ENCODE data around the gene TAF1D. TPM values are rescaled to one million over a fixed set of nuclear protein-coding genes. Genes with fewer than 3 reads are reported as not detected.

TAF1D gene
- total and polyA plus RNA-seq, 7 donors: 53.7 to 151 (median 84.7) TPM

DNA sequence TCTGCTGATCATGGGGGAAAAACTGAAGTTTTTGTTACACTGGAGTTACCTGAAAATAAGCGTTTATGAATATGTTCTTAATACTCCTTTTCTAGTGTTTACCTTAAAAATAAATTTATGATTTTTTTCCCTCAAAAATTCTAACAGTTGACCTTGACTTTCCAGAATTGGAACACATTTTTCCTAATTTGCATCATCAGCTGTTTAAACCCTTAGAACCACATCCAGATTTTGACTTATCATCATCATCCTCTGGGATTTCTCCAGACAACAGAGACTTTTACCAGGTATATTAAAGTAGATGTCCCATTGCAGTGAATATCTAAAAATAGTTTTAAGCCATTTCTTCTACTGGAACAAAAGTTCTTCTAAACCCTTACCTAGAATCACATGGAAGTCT is 17.2 kb downstream of the TAF1D start:
- H3K4me3 ChIP-seq: no peak overlapping the region
- H3K27ac ChIP-seq: no peak overlapping the region
- TF ChIP-seq, protein P1, sequence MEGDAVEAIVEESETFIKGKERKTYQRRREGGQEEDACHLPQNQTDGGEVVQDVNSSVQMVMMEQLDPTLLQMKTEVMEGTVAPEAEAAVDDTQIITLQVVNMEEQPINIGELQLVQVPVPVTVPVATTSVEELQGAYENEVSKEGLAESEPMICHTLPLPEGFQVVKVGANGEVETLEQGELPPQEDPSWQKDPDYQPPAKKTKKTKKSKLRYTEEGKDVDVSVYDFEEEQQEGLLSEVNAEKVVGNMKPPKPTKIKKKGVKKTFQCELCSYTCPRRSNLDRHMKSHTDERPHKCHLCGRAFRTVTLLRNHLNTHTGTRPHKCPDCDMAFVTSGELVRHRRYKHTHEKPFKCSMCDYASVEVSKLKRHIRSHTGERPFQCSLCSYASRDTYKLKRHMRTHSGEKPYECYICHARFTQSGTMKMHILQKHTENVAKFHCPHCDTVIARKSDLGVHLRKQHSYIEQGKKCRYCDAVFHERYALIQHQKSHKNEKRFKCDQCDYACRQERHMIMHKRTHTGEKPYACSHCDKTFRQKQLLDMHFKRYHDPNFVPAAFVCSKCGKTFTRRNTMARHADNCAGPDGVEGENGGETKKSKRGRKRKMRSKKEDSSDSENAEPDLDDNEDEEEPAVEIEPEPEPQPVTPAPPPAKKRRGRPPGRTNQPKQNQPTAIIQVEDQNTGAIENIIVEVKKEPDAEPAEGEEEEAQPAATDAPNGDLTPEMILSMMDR (IDR thresholded peaks at IDR 0.05): no peak
- peaks cover 4 to 78% of the 10 kb centered on the region in 2 donors for H3K36me3 ChIP-seq (ENCODE audit: insufficient read depth in 1 of 2, low read depth in 1 of 2)
- no peaks in the 10 kb centered on the region for H3K4me1 ChIP-seq
- intact Hi-C loops (cut with DNase I): no loop called here
- WGBS, 3 donors: 93 to 97% (median 97%) methylated on average over 1 of the region's 1 CpG
- H3K9me3 ChIP-seq: no peaks in the 10 kb centered on the region
- DNase-seq (no peak), ATAC-seq (no peak)
- H3K27me3 ChIP-seq (ENCODE audit: insufficient read depth in 3 of 3, low read length in 2 of 3): no peaks in the 10 kb centered on the region

DNA sequence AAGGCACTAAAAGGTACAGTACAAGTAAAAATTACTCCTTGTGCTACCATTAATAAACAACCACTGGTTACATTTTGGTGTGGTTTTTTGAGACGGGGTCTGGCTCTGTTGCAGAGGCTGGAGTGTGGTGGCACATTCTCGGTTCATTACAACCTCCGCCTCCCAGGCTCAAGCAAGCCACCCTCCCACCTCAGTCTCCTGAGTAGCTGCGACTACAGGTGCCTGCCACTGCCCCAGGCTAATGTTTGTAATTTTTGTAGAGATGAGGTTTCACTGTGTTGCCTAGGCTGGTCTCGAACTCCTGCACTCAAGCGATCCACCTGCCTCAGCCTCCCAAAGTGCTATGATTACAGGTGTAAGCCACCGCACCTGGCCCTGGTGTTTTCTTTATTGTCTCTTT is 20.8 kb downstream of the TAF1D start:
- intact Hi-C loops (cut with DNase I): no loop called here
- WGBS, 3 donors: 97 to 99% (median 98%) methylated on average over 7 of the region's 7 CpGs
- Histone ChIP-seq H3K27me3 (ENCODE audit: insufficient read depth in 3 of 3, low read length in 2 of 3) (no peaks in the 10 kb centered on the region), H3K27ac (no peak overlapping the region), H3K36me3 (ENCODE audit: insufficient read depth in 1 of 2, low read depth in 1 of 2) (peaks cover 0 to 57% of the 10 kb centered on the region in 2 donors), H3K4me3 (no peak overlapping the region), H3K9me3 (no peaks in the 10 kb centered on the region), H3K4me1 (no peaks in the 10 kb centered on the region)
- DNase-seq: no peak
- TF ChIP-seq, protein P1 (IDR thresholded peaks at IDR 0.05): no peak
- no peak for ATAC-seq

DNA sequence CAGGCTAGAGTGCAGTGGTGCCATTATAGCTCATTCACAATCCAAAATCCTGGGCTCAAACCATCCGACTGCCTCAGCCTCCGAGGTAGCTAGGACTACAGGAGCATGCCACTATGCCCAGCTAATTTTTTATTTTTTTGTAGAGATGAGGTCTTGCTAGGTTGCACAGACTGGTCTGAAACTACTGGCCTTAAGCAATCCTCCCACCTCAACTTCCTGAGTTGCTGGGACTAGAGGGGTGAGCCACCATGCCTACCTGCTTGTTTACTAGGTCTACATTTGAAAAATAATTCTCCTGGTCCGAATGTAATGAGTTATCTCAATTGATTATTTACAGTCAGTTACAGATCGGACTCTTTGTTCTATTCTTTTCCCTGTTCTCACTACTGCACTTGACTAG is 22.0 kb downstream of the TAF1D start:
- no peak for ATAC-seq
- TF ChIP-seq, protein P1 (IDR thresholded peaks at IDR 0.05): no peak

DNA sequence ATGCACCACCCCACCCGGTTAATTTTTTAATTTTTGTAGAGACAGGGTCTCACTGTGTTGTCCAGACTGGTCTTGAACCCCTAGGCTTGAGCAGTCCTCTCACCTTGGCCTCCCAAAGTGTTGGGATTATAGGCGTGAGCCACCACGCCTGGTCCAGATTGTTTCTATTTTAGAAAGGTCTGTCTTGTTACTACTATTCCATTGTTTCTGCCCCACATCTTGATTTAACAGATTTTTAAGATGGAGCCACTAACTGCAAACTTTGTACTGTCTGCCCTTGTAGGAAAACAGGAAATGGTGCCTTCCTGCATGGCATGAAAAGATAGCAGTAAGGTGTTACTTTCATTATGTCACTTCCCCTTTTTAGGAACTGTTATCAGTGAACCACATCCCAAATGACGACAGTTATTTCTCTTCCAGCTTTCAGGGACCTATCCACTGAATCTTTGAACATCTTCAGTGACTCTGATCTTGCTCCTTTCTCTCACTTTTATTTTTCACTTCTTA is 23.2 kb downstream of the TAF1D start:
- no peaks in the 10 kb centered on the region for H3K27me3 ChIP-seq (ENCODE audit: insufficient read depth in 3 of 3, low read length in 2 of 3)
- H3K4me1 ChIP-seq: no peaks in the 10 kb centered on the region
- WGBS, 3 donors: 78 to 86% (median 84%) methylated on average over 4 of the region's 4 CpGs
- intact Hi-C loops (cut with DNase I): no loop called here
- ATAC-seq (no peak), DNase-seq (no peak)
- peaks cover 0 to 44% of the 10 kb centered on the region in 2 donors for H3K36me3 ChIP-seq (ENCODE audit: insufficient read depth in 1 of 2, low read depth in 1 of 2)
- H3K27ac ChIP-seq: no peak overlapping the region
- TF ChIP-seq, protein P1 (IDR thresholded peaks at IDR 0.05): no peak
- no peak overlapping the region for H3K4me3 ChIP-seq
- no peaks in the 10 kb centered on the region for H3K9me3 ChIP-seq

More for the DNA sequence above, 22.0 kb downstream of the TAF1D start:
- DNase-seq: no peak
- H3K4me1 ChIP-seq: no peaks in the 10 kb centered on the region
- peaks cover 0 to 47% of the 10 kb centered on the region in 2 donors for H3K36me3 ChIP-seq (ENCODE audit: insufficient read depth in 1 of 2, low read depth in 1 of 2)
- H3K4me3 ChIP-seq: no peak overlapping the region
- H3K9me3 ChIP-seq: no peaks in the 10 kb centered on the region
- intact Hi-C loops (cut with DNase I): no loop called here
- WGBS, 3 donors: 92 to 97% (median 94%) methylated on average over 4 of the region's 4 CpGs
- H3K27me3 ChIP-seq (ENCODE audit: insufficient read depth in 3 of 3, low read length in 2 of 3): no peaks in the 10 kb centered on the region
- no peak overlapping the region for H3K27ac ChIP-seq

DNA sequence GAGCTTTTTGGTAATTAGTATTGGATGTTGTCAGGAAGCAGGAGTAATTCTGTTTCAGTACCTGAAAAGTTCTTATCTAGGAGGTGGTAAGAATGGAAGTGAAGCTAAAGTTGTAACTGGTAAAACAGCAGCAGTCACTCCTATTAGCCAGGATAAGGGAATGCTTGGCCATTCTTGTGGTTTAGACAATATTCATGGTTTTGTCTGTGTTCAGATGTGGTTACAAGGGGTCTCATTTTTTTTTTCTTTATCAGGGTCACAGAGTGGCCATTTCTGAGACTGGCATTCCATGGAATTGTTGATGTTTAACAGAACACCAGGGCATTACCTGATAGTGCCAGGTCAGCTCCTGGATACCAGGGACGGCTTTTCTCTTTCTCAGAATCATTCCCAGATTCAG is 23.8 kb downstream of the TAF1D start:
- intact Hi-C loops (cut with DNase I): no loop called here
- Histone ChIP-seq H3K27me3 (ENCODE audit: insufficient read depth in 3 of 3, low read length in 2 of 3) (no peaks in the 10 kb centered on the region), H3K9me3 (no peaks in the 10 kb centered on the region), H3K4me1 (no peaks in the 10 kb centered on the region), H3K27ac (no peak overlapping the region), H3K36me3 (ENCODE audit: insufficient read depth in 1 of 2, low read depth in 1 of 2) (peaks cover 0 to 38% of the 10 kb centered on the region in 2 donors), H3K4me3 (no peak overlapping the region)
- no peak for ATAC-seq
- 88 to 100% (median 98%) methylated on average over 1 of the region's 1 CpG for WGBS, 3 donors
- DNase-seq: no peak
- TF ChIP-seq, protein P1 (IDR thresholded peaks at IDR 0.05): no peak

Measured in psoas muscle (tissue), 8 donors.